Activated T-cell treated with anti-CD3 and anti-CD28 coated beads, Interleukin-2, amount 50 U/mL, for 24 hours (primary cell): ENCODE data around the gene HIVEP3.

Experiments used
- DNase-seq: peaks from one replicate; pipeline ENCODE4 v3.0.0-alpha.2; 2020
- H3K27ac Mint-ChIP-seq: 2 replicates; pipeline ENCODE4 v1.8.0; 2020; ENCODE audit warnings: mild to moderate bottlenecking, mixed read lengths
- H3K27me3 Mint-ChIP-seq: 2 replicates; pipeline ENCODE4 v1.8.0; 2020; ENCODE audit warnings: mixed read lengths
- H3K36me3 Mint-ChIP-seq: 2 replicates; pipeline ENCODE4 v1.8.0; 2020; ENCODE audit warnings: low read depth, mixed read lengths
- H3K4me1 Mint-ChIP-seq: 2 replicates; pipeline ENCODE4 v1.8.0; 2020; ENCODE audit warnings: low read depth, mixed read lengths
- H3K4me3 Mint-ChIP-seq: 2 replicates; pipeline ENCODE4 v1.8.0; 2020; ENCODE audit warnings: mild to moderate bottlenecking, moderate library complexity, mixed read lengths
- H3K9me3 Mint-ChIP-seq: 2 replicates; pipeline ENCODE4 v1.8.0; 2020; ENCODE audit warnings: mixed read lengths

HIVEP3 gene

GRCh38 chr1:41456847-41457540 is 461.7 kb downstream of the HIVEP3 start:
- Mint-ChIP-seq H3K4me3 (no peak overlapping the region), H3K27ac (no peak overlapping the region), H3K9me3 (no peaks in the 10 kb centered on the region), H3K4me1 (no peaks in the 10 kb centered on the region), H3K27me3 (no peaks in the 10 kb centered on the region), H3K36me3 (no peaks in the 10 kb centered on the region)
- no peak for DNase-seq
